Mesenteric fat pad (tissue), 1 donor: Measurements from ENCODE around the gene HS6ST1. TPM values are rescaled to one million over a fixed set of nuclear protein-coding genes. Genes with fewer than 3 reads are reported as not detected.

ENCODE experiments used
- DNase-seq: peaks from one replicate; pipeline ENCODE4 v3.0.0-alpha.2; 2020; ENCODE audit warnings: low spot score
- total RNA-seq: library from RNA; stranded (reverse); fragmentation: NEBNext Ultra II Directional; extraction: Animal tissue kit (Norgen Biotek cat#: 25700); gene quantifications from one replicate; pipeline ENCODE4 v1.2.1, GENCODE V29; 2021
- donor health status: DM: yes; HTN: yes; CAD: no.

The HS6ST1 gene
- total RNA-seq, 1 donor from 2014 or later, result 38.4 TPM

DNA sequence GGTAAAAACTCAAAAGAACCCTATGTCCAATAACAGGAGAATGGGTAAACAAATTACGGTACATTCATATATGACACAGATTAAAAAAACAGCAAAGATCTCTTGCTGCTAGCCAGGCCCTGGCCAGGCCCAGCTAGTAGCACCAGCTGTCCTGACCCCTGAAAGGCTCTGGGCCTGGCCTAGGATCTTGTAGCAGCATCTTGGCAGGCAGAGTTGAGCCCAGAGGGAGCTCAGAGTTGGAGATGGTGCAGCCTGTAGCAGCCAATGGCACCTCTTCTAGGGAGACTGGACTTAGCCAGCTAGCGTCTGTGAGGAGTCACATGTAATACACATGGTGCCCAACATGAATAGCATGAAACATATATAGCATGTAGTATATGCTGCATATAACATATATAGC lies 69.1 kb downstream of the HS6ST1 start:
- peak; percentile 33 for DNase-seq

GRCh38 chr2:128245813-128246212 lies 72.9 kb downstream of the HS6ST1 start:
- no peak for DNase-seq

GRCh38 chr2:128241896-128242295 lies 76.8 kb downstream of the HS6ST1 start:
- peak; percentile 59 for DNase-seq

DNA sequence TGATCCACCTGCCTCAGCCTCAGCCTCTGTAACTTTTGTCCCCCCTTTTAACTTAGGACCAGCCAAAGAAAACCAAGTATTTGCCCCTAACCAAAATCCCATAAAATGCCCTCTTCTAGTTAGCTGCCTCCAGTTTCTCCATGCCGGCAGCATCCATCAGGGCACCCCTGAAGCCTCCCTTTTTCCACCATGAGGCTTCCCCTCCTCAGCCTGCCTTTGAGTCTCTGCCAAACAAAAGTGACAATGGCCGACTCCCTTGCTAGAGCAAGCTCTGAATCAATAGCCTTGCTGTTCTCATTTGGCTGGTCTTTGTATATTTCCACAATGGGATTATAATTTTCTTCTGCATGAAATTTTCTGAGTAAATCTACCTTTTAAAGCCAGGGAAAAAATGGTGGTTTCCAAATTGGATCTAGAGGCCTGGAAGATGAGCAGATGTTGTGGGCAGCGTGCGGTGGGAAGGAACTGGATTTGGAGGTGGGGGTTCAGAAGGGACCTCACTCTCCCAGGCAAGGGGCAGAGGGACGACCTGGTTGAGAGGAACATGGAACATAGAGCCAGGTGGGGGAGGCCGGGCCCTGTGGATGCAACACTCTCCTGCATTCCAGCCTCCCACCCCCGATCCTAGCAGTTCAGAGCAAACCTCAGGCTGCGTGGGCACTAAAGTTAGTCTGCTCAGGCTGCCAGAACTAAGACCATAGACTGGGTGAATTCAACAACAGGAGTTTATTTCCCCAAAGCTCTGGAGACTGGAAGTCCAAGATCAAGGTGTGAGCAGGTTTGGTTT lies 80.6 kb downstream of the HS6ST1 start:
- peak; percentile 53 for DNase-seq

DNA sequence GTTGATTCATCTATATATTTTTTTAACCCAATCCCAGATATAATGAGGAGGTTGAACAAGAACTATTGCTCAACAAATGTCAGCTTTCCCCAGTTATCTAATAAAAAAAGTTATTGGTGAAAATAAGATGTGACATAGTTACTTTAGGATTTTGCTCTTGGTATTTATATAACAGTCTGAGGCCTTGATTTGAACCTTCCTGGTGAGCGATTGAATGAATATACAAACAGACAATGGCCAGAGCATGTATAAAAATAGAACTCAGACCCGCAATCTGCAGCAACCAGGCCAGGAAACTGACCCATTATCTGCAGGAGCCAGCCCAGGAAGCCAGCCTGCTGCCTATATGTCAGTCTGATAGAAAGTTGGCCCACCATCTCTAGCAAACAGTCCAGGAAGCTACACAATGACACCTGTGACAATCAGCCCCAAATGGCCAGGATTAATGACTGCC lies 81.6 kb downstream of the HS6ST1 start:
- DNase-seq, result peak; percentile 64

- DNase-seq, result peak; percentile 45
Measured at GRCh38 chr2:128236491-128237035, 82.1 kb downstream of the HS6ST1 start.

GRCh38 chr2:128235581-128235980 lies 83.1 kb downstream of the HS6ST1 start:
- DNase-seq, result peak; percentile 41

GRCh38 chr2:128234613-128235012 lies 84.1 kb downstream of the HS6ST1 start:
- DNase-seq, result peak; percentile 69

GRCh38 chr2:128233790-128234395 lies 84.8 kb downstream of the HS6ST1 start:
- peak; percentile 51 for DNase-seq

- DNase-seq, result peak; percentile 95
Measured at GRCh38 chr2:128232965-128233789, 85.5 kb downstream of the HS6ST1 start.

- no peak for DNase-seq
Measured at GRCh38 chr2:128228894-128229293, 89.8 kb downstream of the HS6ST1 start.

GRCh38 chr2:128227862-128228261 lies 90.8 kb downstream of the HS6ST1 start:
- DNase-seq, result no peak

DNA sequence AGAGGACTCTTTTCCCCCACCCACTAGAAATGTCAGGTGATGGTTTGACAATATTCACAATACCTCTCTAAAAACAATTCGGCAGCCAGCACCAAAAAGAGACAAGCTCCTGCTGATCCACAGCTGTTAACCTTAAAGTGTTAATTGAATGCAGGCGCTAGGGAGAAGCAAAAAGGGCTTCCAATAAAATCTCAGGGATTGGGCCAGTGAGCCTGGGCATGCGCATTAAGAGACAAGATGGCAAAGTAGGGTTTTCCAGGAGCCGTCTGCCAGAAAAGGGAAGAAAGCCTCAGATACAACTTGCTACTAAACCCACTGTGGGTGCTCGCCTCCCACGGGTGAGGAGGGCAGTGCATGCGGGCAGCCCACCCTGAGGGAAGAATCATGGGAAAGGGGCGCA lies 98.8 kb downstream of the HS6ST1 start:
- DNase-seq, result peak; percentile 53

- no peak for DNase-seq
Measured at GRCh38 chr2:128217671-128218070, 101.0 kb downstream of the HS6ST1 start.

- DNase-seq, result peak; percentile 9
Measured at GRCh38 chr2:128215897-128216642, 102.6 kb downstream of the HS6ST1 start.

Other genes with a start within 250 kb of the HS6ST1 start
- 50.3 TPM for gene UGGT1, start 227.7 kb downstream of the HS6ST1 start, total RNA-seq